HL-60 (cell line): ENCODE results near the gene JKAMP.

Experiments
- GABPA ChIP-seq: IDR thresholded peaks from 2 replicates; pipeline ENCODE4 v1.6.1; 2012; ENCODE audit warnings: low read depth
- POLR2AphosphoS5 ChIP-seq: IDR thresholded peaks from 2 replicates; pipeline ENCODE4 v1.6.1; 2012; ENCODE audit warnings: low read depth

- TF ChIP-seq POLR2AphosphoS5 (no peak), GABPA (no peak)
Observed at GRCh38 chr14:59540852-59541251, 56.5 kb downstream of the JKAMP start.
